ENCODE measurements around the gene SIAH3.
"Not testable (repeated sequence)": the region's sequence is repeated elsewhere in the genome, so short reads cannot be mapped to it uniquely, and the experiment has no call there.

DNA sequence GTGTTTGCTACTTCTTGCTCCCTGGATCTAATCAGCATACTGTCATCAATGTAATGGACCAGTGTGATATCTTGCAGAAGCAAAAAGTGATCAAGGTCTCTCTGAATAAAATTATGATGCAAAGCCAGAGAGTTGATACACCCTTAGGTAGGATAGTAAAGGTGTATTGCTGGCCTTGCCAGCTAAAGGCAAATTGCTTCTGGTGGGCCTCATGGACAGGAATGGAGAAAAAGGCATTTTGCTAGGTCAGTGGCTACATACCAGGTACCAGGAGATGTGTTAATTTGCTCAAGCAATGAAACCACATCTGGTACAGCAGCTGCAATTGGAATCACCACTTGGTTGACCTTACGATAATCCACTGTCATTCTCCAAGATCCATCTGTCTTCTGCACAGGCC, 95.1 kb downstream of the SIAH3 start:
- TF ChIP-seq, protein P1, sequence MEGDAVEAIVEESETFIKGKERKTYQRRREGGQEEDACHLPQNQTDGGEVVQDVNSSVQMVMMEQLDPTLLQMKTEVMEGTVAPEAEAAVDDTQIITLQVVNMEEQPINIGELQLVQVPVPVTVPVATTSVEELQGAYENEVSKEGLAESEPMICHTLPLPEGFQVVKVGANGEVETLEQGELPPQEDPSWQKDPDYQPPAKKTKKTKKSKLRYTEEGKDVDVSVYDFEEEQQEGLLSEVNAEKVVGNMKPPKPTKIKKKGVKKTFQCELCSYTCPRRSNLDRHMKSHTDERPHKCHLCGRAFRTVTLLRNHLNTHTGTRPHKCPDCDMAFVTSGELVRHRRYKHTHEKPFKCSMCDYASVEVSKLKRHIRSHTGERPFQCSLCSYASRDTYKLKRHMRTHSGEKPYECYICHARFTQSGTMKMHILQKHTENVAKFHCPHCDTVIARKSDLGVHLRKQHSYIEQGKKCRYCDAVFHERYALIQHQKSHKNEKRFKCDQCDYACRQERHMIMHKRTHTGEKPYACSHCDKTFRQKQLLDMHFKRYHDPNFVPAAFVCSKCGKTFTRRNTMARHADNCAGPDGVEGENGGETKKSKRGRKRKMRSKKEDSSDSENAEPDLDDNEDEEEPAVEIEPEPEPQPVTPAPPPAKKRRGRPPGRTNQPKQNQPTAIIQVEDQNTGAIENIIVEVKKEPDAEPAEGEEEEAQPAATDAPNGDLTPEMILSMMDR (IDR thresholded peaks at IDR 0.05; ENCODE audit: poor library complexity, severe bottlenecking): not testable (repeated sequence)
- not testable (repeated sequence) for TF ChIP-seq EZH2 (IDR thresholded peaks at IDR 0.05; ENCODE audit: borderline replicate concordance, insufficient read depth, low read length, poor library complexity, severe bottlenecking); EP300 (conservative IDR thresholded peaks at IDR 0.05; ENCODE audit: poor library complexity, severe bottlenecking); TAF1 (IDR thresholded peaks at IDR 0.05; ENCODE audit: low read depth); REST (IDR thresholded peaks at IDR 0.05; ENCODE audit: borderline replicate concordance); SMC3 (conservative IDR thresholded peaks at IDR 0.05; ENCODE audit: poor library complexity)

Measured in neural cell (in vitro differentiated cells).